Measurements from ENCODE around the gene MET.

DNA sequence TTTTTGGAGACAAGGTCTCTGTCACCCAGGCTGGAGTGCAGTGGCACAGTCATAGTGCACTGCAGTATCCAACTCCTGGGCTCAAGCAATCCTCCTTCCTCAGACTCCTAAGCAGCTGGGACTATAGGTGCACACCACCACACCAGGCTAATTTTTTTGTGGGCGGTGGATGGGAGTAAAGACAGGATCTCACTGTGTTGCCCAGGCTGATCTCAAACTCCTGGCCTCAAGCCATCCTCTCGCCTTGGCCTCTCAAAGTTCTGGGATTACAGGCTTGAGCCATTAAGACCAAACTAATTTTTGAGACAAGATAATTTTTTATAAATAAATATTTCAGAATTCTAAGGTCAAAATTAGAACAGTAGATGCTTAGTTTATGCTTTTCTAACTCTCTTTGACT lies 109.6 kb downstream of the MET start:
- TF ChIP-seq SP1 (IDR thresholded peaks at IDR 0.05; ENCODE audit: low read depth) (no peak), EGR1 (IDR thresholded peaks at IDR 0.05; ENCODE audit: low read depth) (no peak), EZH2phosphoT487 (IDR thresholded peaks at IDR 0.05; ENCODE audit: borderline replicate concordance) (no peak), POLR2AphosphoS5 (IDR thresholded peaks at IDR 0.05; ENCODE audit: low read depth, low read length) (no peak), POLR2A (IDR thresholded peaks at IDR 0.05; ENCODE audit: borderline replicate concordance, extremely low read depth, insufficient read depth, insufficient read length) (no peak)
- TF ChIP-seq, protein P1, sequence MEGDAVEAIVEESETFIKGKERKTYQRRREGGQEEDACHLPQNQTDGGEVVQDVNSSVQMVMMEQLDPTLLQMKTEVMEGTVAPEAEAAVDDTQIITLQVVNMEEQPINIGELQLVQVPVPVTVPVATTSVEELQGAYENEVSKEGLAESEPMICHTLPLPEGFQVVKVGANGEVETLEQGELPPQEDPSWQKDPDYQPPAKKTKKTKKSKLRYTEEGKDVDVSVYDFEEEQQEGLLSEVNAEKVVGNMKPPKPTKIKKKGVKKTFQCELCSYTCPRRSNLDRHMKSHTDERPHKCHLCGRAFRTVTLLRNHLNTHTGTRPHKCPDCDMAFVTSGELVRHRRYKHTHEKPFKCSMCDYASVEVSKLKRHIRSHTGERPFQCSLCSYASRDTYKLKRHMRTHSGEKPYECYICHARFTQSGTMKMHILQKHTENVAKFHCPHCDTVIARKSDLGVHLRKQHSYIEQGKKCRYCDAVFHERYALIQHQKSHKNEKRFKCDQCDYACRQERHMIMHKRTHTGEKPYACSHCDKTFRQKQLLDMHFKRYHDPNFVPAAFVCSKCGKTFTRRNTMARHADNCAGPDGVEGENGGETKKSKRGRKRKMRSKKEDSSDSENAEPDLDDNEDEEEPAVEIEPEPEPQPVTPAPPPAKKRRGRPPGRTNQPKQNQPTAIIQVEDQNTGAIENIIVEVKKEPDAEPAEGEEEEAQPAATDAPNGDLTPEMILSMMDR (IDR thresholded peaks at IDR 0.05 in 2 of 3, conservative IDR thresholded peaks at IDR 0.05 in 1 of 3; ENCODE audit: borderline replicate concordance in 1 of 3, insufficient read depth in 1 of 3, low read depth in 2 of 3, low read length in 2 of 3), result no peak

Data from HCT116 (cell line).